RPMI8226 (cell line): ENCODE data around the gene ST6GAL1.
"Not testable (repeated sequence)": the region's sequence is repeated elsewhere in the genome, so short reads cannot be mapped to it uniquely, and the experiment has no call there.

Source experiments
- DNase-seq: peaks from one replicate; pipeline ENCODE4 v3.0.0-alpha.2; 2015

The ST6GAL1 gene

DNA sequence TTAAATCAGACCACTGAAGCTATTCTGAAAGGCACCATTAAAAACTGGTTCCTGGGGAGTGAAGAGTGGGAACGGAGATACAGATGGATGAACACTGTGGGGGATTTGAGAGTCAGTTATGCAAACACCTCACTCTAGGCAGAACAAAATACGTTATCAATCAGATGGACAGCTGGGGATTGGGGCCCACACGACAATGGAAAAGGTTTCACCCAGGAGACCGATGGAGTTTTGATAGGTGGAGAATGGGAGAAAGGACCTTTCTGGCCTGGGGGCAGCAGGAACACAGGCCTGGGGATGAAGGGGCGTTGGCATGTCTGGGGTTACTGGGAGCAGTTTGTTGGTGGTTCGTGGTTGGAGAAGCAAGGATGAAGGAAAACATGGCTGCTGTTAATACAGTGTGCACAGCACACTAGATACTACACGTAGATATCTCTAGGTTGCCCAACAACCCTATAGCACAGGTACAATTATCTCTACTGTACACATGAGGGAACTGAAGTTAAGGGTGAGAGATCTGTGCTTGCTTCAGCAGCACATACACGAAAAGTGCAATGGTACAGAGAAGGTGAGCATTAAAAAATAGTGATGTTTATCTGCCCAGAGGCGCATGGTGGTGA, 16.5 kb downstream of the ST6GAL1 start:
- DNase-seq: no peak

- DNase-seq: no peak
Measured at GRCh38 chr3:186949281-186949982, 19.1 kb downstream of the ST6GAL1 start.

DNA sequence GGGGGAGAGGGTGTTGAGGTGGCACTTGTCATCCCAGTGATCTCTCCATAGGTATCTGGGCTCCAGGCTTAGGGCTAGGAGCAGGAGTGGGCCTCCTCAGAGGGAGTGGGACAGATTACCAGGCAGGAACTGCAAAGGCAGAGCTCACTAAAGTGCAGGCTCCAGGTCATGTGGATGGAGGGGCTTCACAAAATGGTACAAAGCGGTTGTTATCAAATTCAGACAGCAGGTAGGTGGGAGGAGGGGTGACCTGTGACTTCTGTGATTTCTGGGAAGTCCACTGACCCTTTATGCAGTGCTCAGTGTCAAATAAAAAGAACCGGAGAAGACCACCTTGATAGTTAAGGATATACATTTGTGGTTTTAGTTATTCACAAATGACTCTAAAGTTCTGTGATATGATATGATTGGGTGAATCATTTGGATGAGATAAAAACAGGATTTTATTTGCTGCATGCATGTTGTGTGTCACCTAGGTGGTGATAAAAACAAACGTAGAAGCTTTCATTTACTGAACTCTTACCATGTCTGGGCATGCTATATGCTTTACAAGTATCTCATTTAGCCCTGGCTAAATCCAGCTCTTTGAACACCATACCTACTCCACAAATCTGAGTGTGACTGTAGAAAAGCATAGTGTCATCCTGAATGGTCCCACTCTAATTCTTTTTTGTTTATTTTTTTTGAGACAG, 20.2 kb downstream of the ST6GAL1 start:
- no peak for DNase-seq

DNA sequence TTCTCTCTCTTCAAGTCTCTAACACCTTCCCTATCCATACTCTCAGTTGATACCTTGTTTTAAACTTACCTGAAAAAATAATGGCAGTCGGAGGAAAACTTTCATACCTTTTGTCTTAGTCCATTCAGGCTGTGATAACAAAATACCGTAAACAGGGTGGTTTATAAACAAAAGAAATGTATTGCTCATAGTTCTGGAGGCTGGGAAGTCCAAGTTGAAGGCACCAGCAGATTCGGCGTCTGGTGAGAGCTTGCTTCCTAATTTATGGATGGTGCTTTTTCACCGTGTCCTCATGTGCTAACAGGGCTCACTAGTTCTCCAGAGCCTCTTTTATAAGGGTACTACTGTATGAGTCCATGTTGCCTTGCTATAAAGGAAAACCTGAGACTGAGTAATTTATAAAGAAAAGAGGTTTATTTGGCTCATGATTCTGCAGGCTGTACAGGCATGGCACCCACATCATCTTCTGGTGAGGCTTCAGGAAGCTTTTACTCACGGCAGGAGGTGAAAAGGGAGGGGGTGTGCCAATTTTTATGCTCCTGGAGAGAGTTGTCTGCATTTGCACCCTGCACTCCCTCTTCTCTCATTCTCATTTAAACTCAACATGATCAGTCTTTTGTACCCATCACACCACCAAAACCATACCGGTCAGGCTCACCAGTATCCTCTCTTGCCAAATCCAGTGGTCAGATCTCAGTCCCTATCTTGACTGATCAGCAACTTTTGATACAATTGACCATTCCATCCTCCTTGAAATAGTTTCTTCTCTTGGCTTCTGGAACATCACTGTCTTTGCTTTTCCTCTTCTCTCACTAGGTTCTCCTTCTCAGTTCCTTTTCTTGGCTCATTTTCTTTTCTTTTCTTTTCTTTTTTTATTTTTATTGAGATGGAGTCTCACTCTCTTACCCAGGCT, 21.6 kb downstream of the ST6GAL1 start:
- DNase-seq: no peak

DNA sequence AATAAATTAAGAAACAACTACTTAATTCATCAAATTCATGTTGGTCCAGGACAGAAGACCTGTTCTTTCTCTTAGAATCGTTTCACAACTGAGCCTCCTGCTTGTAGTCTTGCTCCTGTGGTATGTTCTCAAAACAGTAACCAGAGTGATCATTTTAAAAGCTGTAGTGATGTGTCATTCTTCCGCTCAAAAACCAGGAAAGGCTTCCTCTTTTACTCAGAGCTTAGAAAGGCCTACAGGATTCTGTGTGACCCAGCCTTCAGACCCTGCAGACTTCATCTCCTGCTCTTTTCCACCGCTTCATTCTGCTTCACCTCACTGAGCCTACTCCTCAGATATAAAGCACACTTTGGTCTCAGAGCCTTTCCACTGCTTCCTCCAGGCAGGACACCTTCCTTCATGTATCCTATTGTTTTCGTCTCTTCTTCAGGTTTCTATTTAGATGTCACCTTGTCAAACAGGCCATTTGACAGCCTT, 22.7 kb downstream of the ST6GAL1 start:
- no peak for DNase-seq

GRCh38 chr3:186953992-186954699, 23.8 kb downstream of the ST6GAL1 start:
- not testable (repeated sequence) for DNase-seq

DNA sequence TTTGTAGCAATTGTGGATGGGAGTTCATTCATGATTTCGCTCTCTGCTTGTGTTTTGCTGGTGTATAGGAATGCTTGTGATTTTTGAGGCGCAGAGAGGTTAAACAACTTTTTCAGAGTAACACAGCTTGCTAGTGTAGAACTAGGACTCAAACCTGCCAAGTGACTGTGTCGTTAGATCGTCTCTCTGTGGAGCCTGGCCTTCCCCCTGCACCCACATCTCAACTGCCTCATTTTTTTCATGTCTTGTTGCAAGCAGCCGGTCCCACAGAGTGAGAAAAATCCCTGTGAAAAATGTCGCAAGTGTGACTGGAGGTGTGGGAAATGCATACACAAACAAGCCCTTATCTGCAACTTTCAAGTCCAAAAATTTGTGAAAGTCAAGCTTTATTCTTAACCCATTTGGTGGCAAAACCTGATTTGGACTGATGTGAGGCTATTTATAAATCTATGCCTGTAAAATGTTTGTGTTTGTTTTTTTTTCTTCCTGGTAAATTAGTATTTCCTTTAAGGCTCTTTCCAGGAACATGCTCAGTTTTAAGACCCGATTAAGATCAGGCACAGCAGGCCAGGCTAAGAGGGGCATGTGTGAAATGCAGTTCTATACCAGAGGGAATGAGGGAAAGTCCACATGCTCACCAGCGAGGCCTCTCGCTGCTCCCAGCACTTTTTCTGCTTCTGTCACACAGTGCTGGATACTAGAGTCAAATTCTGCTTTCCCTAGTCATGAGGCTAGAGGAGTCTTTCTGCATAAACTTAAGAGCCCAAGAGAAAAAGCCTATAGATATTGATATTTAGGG, 25.8 kb downstream of the ST6GAL1 start:
- DNase-seq: no peak

GRCh38 chr3:186959029-186959624, 28.8 kb downstream of the ST6GAL1 start:
- no peak for DNase-seq

DNA sequence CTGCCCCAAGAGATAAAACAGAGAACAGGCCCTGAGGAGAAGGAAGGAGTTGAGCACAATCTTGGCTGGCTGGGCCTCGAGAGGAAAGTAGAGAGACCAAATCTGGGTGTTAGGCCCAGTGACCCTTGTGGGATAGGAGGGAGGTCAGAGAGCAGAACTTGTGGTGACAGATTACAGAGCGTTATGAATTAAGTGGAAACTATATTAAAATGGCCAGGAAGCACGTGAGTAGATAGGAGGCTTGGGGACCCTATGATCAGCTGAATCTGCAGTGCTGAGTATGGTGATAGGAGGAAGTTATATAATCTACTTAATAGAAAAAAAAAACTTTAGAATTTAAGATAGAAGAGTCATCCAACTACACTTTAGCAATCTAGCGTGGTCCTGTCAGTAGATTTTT, 30.0 kb downstream of the ST6GAL1 start:
- no peak for DNase-seq

DNA sequence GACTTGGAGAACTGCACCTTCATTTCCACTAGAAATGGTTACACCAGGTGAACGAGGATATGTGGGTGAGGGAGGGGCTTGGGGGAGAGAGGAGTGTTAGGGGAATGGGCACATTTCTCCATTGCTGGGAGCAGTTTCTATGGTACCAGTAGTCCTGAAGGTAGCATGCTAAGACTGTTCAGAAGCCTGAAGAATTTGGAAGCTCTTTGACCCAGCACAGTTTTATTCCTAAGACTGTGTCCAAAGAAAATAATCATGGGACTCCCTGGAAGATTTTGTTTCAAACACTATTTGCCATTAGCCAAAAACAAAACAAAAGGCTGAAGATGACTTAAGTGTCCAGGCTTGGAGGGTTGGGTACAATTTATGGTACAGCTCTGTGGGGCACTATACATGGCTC, 32.1 kb downstream of the ST6GAL1 start:
- no peak for DNase-seq

GRCh38 chr3:186963636-186964035, 33.3 kb downstream of the ST6GAL1 start:
- DNase-seq: no peak

DNA sequence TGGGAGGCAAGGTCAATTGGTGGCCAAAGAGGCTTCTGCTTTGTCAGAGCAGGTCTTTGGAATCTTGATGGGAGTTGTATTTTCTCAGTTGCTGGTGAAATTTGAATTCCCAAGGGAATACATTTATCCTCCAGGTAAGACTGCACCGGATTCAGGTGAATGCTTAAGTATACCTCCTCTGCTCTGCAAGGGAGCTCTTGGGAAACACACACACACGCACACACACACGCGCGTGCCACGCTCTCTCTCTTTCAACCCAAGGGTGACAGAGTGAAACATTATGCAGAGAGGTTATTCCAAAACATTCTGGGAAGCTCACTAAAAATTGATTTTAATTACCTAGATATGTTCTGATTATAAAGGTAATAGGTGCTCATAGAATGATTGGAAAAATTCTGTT, 33.7 kb downstream of the ST6GAL1 start:
- DNase-seq: no peak

DNA sequence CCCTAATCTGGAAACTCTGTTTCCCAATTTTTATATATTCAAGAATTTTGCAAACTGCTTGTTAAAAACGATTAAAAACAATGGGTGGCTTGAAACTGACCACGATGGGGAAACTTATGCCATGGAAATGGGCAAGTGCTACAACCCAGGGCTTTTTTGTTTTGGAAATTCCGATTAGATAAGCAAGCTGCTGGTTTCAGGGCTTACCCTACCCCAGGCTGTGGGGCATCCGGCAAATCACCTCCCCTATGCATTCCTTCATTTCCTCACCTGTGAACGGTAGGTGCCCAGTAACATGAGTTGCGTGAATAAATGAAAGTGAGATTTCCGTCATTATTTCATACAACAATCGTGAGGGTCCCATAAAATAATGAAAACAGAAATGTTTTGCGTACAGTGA, 34.3 kb downstream of the ST6GAL1 start:
- DNase-seq: no peak

DNA sequence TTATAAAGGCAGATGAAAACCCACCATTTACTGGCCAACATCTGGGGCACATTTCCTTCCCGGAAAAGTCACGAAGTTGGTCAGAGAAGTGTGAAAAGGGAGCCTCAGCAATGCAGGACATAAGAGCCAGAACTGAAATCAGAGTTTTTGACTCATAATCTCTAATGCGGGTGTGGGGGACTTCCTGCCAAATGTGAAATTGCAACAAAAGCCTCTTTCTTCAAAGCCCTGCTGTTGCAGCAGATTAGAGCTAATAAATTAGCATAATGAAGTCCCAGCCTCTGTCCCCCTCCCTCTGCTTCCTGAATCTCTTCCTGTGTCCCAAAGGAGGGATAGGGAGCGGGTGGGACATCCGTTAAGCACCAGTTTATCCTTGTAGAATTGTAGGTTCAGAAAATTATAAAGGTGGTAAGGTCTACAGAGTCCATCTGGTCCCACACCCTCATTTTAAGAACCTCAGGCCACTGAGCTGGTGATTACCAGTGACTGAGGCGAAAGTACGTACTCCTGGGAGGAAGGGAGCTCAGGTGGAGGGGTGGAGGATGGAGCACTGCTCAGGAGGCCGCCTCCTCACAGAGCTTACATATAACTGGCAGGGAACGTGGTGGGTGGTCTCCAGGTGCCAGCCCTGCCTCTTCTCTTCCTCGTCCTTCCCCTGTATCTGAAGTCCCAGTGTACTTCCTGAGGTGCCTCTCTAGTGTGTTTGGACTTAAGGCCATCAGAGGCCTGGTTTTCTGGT, 35.0 kb downstream of the ST6GAL1 start:
- DNase-seq: no peak

DNA sequence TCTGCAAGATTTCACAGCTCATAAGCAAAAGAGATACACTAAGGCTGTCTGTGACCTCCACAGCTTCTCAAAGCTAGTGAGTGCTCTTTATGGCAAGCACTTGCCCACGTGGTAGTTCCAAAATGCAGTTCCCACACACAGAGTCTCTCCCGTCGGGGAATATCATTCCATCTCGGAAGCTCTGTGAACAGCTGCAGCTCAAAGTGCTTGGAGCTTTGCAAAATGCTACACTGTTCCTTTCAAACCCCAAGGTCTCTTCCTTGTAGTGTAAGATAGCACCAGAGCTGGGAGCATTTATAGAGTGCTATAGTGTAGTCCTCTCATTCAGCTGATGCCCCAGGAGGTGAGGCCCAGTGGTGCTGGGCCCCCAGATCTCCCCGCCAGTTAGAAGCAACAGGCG, 36.1 kb downstream of the ST6GAL1 start:
- DNase-seq: no peak

DNA sequence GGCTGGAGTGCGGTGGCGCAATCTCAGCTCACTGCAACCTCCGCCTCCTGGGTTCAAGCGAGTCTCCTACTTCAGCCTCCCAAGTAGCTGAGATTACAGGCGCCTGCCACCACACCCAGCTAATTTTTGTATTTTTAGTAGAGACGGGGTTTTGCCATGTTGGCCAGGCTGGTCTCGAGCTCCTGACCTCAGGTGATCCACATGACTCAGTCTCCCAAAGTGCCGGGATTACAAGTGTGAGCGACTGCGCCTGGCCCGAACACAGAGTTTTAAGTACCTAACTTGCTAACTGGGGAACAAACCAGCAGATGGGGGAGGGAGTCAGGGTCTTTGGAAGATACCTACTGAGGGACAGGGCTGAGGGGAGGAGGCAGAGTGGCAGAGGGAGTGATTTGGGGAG, 36.9 kb downstream of the ST6GAL1 start:
- not testable (repeated sequence) for DNase-seq

- DNase-seq: no peak
Measured at GRCh38 chr3:186967686-186968085, 37.4 kb downstream of the ST6GAL1 start.

- DNase-seq: no peak
Measured at GRCh38 chr3:186969607-186970006, 39.3 kb downstream of the ST6GAL1 start.

DNA sequence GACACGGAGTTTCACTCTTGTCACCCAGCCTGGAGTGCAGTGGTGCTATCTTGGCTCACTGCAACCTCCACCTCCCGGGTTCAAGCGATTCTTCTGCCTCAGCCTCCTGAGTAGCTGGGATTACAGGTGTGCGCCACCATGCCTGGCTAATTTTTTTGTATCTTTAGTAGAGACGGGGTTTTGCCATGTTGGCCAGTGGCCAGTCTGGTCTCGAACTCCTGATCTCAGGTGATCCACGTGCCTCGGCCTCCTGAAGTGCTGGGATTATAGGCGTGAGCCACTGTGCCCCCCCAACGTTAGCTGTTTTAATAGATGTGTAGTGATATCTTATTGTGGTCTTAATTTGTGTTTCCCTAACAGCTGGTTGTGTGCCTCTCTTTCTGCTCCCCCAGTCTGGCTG, 40.8 kb downstream of the ST6GAL1 start:
- DNase-seq: not testable (repeated sequence)

DNA sequence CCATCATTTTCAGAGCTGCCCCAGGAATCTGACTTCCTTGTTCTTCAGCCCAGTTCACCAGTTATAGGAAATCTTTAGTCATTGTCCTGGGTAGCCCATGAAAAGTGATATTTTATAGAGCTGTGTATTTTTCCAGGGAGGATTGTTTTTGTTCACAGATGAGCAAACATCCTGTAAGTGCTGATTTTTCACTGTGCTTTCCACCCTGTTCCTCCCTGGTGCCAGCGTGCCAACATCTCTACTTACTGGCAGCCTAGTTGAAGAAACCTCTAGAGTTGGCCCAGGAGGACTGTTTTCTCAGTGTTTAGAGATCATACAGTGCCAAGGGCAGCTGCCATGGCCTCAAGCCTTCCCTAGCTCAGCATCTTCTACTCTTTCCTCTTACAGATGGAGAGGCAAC, 41.3 kb downstream of the ST6GAL1 start:
- no peak for DNase-seq
